Left ventricle myocardium inferior (tissue), 1 donor: ENCODE results near the gene HSF2BP. TPM values are rescaled to one million over a fixed set of nuclear protein-coding genes. Genes with fewer than 3 reads are reported as not detected.

ENCODE experiments used
- DNase-seq: peaks from one replicate; pipeline ENCODE4 v3.0.0-alpha.2; 2020
- H3K27ac ChIP-seq: fragments of 200-600 bp; replicated peaks from 2 replicates; pipeline ENCODE4 v1.8.0; 2021
- H3K27me3 ChIP-seq: fragments of 200-600 bp; 2 replicates; pipeline ENCODE4 v1.8.0; 2021; ENCODE audit warnings: low read depth
- H3K36me3 ChIP-seq: fragments of 200-600 bp; 2 replicates; pipeline ENCODE4 v1.8.0; 2021
- H3K4me1 ChIP-seq: fragments of 200-600 bp; 2 replicates; pipeline ENCODE4 v1.8.0; 2021
- H3K4me3 ChIP-seq: fragments of 200-600 bp; 2 replicates; pipeline ENCODE4 v1.8.0; 2021; ENCODE audit warnings: mild to moderate bottlenecking, moderate library complexity
- H3K9me3 ChIP-seq: fragments of 200-600 bp; replicated peaks from 2 replicates; pipeline ENCODE4 v1.8.0; 2021
- intact Hi-C: fragments of 100-400 bp; cut with micrococcal nuclease; formaldehyde crosslinking; loops from one replicate; pipeline ENCODE4 v1.11.0; 2022
- total RNA-seq: library from RNA; stranded (reverse); fragmentation: NEBNext Ultra II Directional; extraction: Animal tissue kit (Norgen Biotek cat#: 25700); gene quantifications from one replicate; pipeline ENCODE4 v1.2.1, GENCODE V29; 2021
- TF ChIP-seq, protein P1 (sequence below): fragments of 200-600 bp; IDR thresholded peaks from 2 replicates; pipeline ENCODE4 v1.8.0; 2021; ENCODE audit warnings: antibody characterized with exemption, mild to moderate bottlenecking, borderline replicate concordance
- donor health status: DM: no; HTN: yes; CAD: no; lungs with severe emphysema.

The HSF2BP gene
- total RNA-seq, 1 donor from 2014 or later, result 0.16 TPM

GRCh38 chr21:43694437-43695079 lies 35.3 kb upstream of the HSF2BP start:
- H3K9me3 ChIP-seq, result no peaks in the 10 kb centered on the region
- TF ChIP-seq, protein P1, sequence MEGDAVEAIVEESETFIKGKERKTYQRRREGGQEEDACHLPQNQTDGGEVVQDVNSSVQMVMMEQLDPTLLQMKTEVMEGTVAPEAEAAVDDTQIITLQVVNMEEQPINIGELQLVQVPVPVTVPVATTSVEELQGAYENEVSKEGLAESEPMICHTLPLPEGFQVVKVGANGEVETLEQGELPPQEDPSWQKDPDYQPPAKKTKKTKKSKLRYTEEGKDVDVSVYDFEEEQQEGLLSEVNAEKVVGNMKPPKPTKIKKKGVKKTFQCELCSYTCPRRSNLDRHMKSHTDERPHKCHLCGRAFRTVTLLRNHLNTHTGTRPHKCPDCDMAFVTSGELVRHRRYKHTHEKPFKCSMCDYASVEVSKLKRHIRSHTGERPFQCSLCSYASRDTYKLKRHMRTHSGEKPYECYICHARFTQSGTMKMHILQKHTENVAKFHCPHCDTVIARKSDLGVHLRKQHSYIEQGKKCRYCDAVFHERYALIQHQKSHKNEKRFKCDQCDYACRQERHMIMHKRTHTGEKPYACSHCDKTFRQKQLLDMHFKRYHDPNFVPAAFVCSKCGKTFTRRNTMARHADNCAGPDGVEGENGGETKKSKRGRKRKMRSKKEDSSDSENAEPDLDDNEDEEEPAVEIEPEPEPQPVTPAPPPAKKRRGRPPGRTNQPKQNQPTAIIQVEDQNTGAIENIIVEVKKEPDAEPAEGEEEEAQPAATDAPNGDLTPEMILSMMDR, result no peak
- intact Hi-C loops, result no loop called here
- H3K36me3 ChIP-seq, result peaks cover 65% of the 10 kb centered on the region
- DNase-seq, result no peak
- no peak overlapping the region for H3K4me3 ChIP-seq
- H3K27ac ChIP-seq, result no peak overlapping the region
- H3K4me1 ChIP-seq, result no peaks in the 10 kb centered on the region
- H3K27me3 ChIP-seq, result no peaks in the 10 kb centered on the region

GRCh38 chr21:43693981-43694380 lies 34.7 kb upstream of the HSF2BP start:
- Histone ChIP-seq H3K36me3 (peaks cover 71% of the 10 kb centered on the region), H3K4me1 (no peaks in the 10 kb centered on the region), H3K9me3 (no peaks in the 10 kb centered on the region), H3K27ac (no peak overlapping the region), H3K4me3 (no peak overlapping the region), H3K27me3 (no peaks in the 10 kb centered on the region)
- TF ChIP-seq, protein P1, result no peak
- no peak for DNase-seq
- intact Hi-C loops, result no loop called here

- DNase-seq, result no peak
- peaks cover 7% of the 10 kb centered on the region for H3K4me1 ChIP-seq
- no peak overlapping the region for H3K27ac ChIP-seq
- intact Hi-C loops, result no loop called here
- H3K27me3 ChIP-seq, result no peaks in the 10 kb centered on the region
- TF ChIP-seq, protein P1, result no peak
- no peak overlapping the region for H3K4me3 ChIP-seq
- peaks cover 81% of the 10 kb centered on the region for H3K36me3 ChIP-seq
- H3K9me3 ChIP-seq, result no peaks in the 10 kb centered on the region
Measured at GRCh38 chr21:43692949-43693348, 33.7 kb upstream of the HSF2BP start.

DNA sequence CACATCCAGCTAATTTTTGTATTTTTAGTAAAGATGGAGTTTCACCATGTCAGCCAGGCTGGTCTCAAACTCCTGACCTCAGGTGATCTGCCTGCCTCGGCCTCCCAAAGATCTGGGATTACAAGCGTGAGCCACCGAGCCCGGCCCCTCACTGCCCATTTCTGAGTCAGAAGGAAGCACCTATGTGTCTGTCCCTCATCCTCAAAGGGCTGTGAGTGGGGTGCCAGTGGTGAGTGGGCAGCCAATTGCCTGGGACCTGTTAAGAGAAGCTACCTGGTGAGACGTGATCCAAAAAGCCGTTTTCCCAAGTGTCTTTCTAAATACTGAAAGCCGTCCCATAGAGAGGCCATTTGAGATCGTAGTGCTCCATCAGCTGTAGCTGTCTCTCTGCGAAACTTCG lies 32.5 kb upstream of the HSF2BP start:
- peaks cover 87% of the 10 kb centered on the region for H3K36me3 ChIP-seq
- intact Hi-C loops, result no loop called here
- no peaks in the 10 kb centered on the region for H3K27me3 ChIP-seq

DNA sequence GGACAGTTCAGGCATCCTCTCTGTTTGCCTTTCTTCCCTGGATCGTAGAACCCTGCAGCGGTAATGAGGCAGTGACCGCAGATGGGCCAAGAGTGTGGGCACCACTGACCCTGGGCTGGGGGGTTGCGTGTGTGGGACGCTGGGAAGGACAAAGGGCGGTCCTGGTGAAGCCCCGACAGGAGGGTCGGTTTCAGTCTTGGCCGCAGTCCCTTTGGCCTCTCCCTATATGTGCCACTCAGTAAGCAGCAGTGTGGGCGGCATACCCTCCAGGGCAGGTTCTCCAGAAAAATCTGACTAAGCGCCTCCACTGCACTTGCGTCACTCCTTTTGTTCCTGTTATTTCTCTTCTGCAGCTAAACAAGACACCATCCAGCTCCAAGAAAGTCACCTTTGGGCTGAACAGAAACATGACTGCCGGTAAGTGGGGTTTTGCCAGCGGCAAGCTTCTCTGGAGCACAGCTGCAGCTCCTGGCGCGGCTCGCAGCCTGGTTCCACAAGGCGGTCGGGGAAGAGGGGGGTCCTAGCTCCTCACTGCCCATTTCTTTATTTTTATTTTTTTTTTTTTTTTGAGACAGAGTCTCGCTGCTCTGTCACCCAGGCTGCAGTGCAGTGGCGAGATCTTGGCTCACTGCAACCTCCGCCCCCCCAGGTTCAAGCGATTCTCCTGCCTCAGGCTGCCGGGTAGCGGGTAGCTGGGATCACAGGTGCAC lies 32.0 kb upstream of the HSF2BP start:
- H3K4me1 ChIP-seq, result peaks cover 16% of the 10 kb centered on the region
- no peak for DNase-seq
- no peak overlapping the region for H3K27ac ChIP-seq
- H3K27me3 ChIP-seq, result no peaks in the 10 kb centered on the region
- TF ChIP-seq, protein P1, result no peak
- H3K4me3 ChIP-seq, result no peak overlapping the region
- no peaks in the 10 kb centered on the region for H3K9me3 ChIP-seq
- intact Hi-C loops, result no loop called here
- H3K36me3 ChIP-seq, result peaks cover 89% of the 10 kb centered on the region

More for the DNA sequence above, 32.5 kb upstream of the HSF2BP start:
- Histone ChIP-seq H3K9me3 (no peaks in the 10 kb centered on the region), H3K4me1 (peaks cover 16% of the 10 kb centered on the region), H3K27ac (no peak overlapping the region), H3K4me3 (no peak overlapping the region)
- TF ChIP-seq, protein P1, result no peak
- no peak for DNase-seq
